ENCODE results near the gene CTAGE1.
"Not testable (repeated sequence)": the region's sequence is repeated elsewhere in the genome, so short reads cannot be mapped to it uniquely, and the experiment has no call there.

CTAGE1 gene

DNA sequence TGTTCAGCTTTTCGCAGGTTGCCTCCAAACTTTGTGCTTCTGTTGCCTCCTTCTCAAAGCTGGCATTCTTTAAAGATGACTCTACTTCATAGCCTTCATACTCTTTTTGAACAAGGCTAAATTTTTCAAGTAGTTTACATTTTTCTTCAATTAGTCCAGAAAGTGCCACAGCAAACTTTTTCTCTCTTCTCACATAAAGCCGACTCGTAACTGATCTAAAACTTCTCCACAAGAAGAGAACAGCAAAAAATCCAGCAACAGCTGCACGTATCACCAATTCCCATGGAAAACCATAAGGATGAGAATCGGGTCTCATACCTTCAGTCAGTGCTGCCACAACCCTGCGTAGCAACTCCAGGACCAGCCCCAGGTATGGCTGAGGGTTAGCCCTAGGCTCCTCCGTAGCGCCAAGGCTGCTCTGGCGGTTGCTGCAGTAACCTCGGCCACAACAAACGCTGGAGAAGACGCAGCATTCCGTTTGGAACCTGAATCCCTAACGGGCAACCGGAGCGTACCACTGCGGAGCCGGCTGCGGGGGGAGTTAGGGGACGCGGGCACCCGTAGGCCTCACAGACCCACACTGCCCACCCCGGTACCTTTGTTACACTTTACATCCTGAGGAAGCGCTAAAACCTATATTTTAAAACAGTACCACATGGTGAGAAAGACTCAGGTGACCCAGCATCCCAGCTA, at the start of gene CTAGE1:
Gene CTAGE1 (minus strand): TSS at position 420 of the 693 bp plus-strand sequence. CDS start 104 bp downstream, at position 316.
- DNase-seq (ENCODE audit: low read depth in 2 of 2) = no peak

- no peak for DNase-seq (ENCODE audit: low read depth in 2 of 2)
Observed at GRCh38 chr18:22466608-22467395, 49.1 kb upstream of the CTAGE1 start.

- peak; percentile 21 to 24 for DNase-seq (ENCODE audit: low read depth in 2 of 2)
Observed at GRCh38 chr18:22465859-22466457, 48.2 kb upstream of the CTAGE1 start.

GRCh38 chr18:22463076-22463475, 45.4 kb upstream of the CTAGE1 start:
- DNase-seq (ENCODE audit: low read depth in 2 of 2) = no peak

DNA sequence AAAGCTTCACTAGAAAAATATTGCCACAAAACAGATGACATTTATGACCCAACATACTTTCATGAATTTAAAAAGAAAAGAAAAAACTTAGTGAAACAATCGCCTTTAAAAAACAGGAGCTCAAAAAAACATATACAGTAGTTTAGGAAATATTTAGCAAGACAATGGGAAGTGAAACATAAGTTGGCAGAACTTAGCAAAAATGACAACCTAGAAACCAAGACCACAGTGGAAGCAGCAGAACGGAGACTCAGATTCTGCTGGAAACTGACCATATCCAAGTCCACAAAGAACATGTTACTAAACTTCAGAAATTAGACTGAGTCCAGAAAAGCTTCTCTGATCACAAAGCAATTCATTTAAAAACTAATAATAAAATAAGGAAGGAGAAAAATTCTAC, 41.8 kb upstream of the CTAGE1 start:
- DNase-seq (ENCODE audit: low read depth in 2 of 2) = no peak

DNA sequence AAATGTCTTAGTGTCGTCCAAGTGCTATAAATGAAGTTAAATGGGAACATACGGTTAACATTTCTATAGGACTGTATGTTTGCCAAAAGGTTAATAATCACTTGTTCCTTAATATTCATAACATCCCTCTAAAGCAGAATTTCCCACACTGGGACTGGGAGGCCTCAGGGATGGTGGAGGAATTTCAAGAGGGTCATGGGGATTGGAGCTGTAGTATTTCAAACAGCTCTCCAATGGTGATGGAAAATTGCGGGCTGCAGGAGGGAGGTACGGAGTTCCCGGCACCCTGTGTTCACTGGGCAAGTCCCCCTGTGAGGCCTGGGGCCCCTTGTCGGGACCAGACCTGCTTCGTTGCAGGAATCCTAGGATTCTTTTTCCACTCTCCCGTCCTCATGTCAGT, 39.8 kb upstream of the CTAGE1 start:
- DNase-seq (ENCODE audit: low read depth in 2 of 2) = no peak

DNA sequence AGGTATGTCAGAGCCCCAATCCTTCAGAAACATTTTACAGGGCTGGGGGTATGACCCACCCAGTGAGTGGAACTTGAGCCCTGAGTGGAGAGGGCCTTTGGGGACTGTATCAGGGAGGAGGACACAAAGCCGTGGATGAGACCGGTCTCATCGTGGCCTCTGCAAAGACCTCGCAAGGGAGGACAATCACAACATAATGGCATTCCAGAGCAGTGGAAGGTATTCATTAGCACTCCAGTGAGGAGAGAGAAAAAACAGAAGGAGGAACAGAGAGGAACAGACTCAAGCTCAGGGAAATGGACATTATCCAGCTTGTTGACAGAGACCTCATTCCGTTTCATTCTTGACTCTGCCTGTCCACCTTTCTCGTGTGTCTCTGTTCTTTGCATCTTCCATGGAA, 38.8 kb upstream of the CTAGE1 start:
- DNase-seq (ENCODE audit: low read depth in 2 of 2) = no peak

DNA sequence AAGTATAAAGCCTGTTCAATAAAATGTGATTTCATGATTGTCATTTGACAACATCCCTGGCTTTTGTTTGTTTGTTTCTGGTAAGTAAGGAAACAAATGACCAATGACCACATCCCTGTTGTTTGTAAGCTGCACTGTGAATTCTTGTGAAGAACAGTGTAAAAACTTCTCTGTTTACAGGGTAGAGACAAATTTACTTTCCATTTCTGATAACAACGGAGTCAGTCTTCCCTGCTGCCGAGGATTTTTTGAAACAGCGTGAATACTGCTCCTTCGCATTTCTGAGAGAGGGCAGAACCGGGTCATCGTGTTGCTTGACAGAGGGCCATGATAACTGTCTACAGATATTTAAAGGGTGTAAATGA, 38.4 kb upstream of the CTAGE1 start:
- no peak for DNase-seq (ENCODE audit: low read depth in 2 of 2)

GRCh38 chr18:22455425-22456115, 37.9 kb upstream of the CTAGE1 start:
- DNase-seq (ENCODE audit: low read depth in 2 of 2) = no peak

DNA sequence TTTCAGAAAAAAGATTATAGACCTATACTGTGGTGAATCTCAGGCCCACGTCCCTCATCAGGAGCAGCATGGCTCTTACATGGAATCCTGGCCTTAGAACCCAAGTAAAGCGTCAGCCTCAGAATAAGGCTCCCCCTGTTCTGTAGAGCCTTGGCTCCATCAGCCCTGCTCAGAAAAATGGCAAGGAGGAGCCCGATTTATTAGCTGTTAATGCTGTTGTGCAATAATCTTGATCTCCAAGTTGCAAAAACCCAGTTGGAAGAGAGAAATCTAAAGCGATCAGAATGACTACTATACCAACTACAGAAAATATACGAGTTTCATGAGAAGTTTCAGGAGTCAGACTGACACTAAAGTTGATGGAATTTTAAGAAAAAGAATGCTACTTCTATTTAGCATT, 35.6 kb upstream of the CTAGE1 start:
- DNase-seq (ENCODE audit: low read depth in 2 of 2) = no peak

- no peak for DNase-seq (ENCODE audit: low read depth in 2 of 2)
Observed at GRCh38 chr18:22452226-22452668, 34.5 kb upstream of the CTAGE1 start.

GRCh38 chr18:22451796-22452195, 34.1 kb upstream of the CTAGE1 start:
- DNase-seq (ENCODE audit: low read depth in 2 of 2) = no peak

DNA sequence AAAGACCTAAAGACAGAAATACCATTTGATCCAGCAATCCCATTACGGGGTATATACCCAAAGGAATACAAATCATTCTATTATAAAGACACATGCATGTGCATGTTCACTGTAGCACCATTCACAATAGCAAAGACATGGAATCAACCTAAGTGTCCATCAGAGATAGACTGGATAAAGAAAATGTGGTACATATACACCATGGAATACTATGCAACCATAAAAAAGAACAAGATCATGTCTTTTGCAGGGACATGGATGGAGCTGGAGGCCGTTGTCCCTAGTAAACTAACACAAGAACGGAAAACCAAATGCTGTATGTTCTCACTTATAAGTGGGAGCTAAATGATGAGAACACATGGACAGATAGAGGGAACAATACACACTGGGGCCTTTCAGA, 33.1 kb upstream of the CTAGE1 start:
- DNase-seq (ENCODE audit: low read depth in 2 of 2) = not testable (repeated sequence)

- DNase-seq (ENCODE audit: low read depth in 2 of 2) = not testable (repeated sequence)
Observed at GRCh38 chr18:22450318-22450717, 32.6 kb upstream of the CTAGE1 start.

DNA sequence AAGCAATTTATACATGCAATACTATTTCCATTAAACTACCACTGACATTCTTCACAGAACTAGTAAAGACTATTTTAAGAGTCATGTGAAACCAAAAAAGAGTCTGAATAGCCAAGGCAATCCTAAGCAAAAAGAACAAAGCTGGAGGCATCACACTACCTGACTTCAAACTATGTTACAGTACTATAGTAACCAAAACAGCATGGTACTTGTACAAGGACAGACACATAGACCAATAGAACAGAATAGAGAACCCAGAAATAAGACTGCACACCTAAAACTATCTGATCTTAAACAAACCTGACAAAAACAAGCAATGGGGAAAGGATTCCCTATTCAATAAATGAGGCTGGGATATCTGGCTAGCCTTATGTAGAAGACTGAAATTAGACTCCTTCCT, 32.0 kb upstream of the CTAGE1 start:
- DNase-seq (ENCODE audit: low read depth in 2 of 2) = not testable (repeated sequence)

- DNase-seq (ENCODE audit: low read depth in 2 of 2) = no peak
Observed at GRCh38 chr18:22448238-22448637, 30.5 kb upstream of the CTAGE1 start.

DNA sequence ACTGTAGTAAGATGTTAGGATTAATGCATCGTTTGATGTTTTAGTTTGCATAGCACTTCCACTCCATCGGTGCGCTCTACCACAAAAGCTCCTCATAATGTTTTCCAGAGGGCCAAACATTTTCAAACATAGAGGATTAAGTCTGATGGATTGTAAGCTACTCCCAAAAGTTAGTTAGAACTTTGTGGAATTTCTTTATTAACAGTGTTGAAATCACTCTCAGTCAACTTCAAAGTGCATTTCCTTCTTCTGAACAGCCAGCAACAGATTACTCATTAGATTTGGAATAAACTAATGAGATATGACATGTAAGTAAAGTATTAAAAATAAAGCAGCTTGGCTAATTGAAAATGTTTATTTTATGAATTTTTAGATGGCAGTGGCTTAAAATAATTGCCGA, 30.1 kb upstream of the CTAGE1 start:
- DNase-seq (ENCODE audit: low read depth in 2 of 2) = no peak

DNA sequence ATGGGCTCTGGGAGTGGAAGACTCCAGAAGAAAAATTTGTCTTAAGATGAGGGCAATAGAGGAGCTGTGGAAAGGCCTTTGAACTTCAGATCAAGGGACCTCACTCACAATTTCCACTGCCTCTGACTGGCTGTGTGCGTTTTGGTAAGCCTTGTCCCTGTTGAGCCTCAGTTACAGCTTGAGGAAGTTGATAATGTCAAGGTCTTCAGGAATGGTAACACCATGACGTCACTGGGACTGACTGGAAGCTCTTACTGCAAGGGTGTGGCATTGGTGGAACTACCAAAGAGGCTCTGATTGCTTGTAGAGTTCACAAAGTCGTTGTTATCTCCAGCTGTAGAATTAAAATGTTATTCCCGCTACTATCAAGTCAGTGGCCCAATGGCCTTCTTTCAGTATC, 29.2 kb upstream of the CTAGE1 start:
- no peak for DNase-seq (ENCODE audit: low read depth in 2 of 2)

DNA sequence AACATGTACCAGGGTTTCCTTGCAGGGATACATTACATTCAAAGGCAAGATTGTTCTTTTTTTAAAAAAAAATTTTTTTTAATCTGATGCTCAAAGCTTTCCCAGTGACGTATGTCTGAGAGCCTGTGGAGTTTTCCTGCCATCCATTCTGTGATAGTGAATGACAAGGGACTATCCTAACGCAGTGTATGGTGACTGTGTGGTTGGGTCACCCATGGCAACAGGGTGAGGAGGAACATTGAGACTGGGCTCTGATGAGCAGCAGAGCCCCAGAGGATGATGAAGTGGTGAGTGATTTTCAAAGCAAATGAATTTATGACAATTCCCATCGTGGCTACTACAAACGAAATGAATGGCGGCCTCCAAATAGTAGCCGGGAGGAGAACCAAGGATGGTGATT, 28.6 kb upstream of the CTAGE1 start:
- no peak for DNase-seq (ENCODE audit: low read depth in 2 of 2)

GRCh38 chr18:22441638-22442037, 23.9 kb upstream of the CTAGE1 start:
- no peak for DNase-seq (ENCODE audit: low read depth in 2 of 2)

DNA sequence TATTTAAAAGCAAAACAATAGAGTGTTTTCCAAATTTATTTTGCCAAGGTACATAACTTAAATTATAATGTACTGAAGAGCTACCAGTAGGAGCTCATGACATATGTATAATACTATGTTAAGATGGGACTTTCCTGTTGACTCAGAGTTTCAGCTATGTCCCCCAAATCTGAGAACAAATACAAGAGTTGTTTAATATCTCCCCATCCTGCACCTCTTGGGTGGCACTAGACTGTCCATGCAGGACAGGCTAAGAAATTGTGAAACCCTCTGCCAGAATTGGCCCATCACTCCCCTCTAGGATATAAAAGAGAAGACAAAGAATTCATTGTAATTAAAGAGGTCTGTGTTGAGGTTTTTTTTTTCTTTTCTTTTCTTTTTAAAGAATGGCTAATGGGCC, 21.7 kb upstream of the CTAGE1 start:
- DNase-seq (ENCODE audit: low read depth in 2 of 2) = no peak

GRCh38 chr18:22436136-22436535, 18.4 kb upstream of the CTAGE1 start:
- DNase-seq (ENCODE audit: low read depth in 2 of 2) = no peak
